Measurements from ENCODE around the gene ACSL1. TPM values are rescaled to one million over a fixed set of nuclear protein-coding genes. Genes with fewer than 3 reads are reported as not detected.
"Not testable (repeated sequence)": the region's sequence is repeated elsewhere in the genome, so short reads cannot be mapped to it uniquely, and the experiment has no call there.

The ACSL1 gene
- total and polyA plus RNA-seq, 2 donors, result 8.7 to 109 TPM

DNA sequence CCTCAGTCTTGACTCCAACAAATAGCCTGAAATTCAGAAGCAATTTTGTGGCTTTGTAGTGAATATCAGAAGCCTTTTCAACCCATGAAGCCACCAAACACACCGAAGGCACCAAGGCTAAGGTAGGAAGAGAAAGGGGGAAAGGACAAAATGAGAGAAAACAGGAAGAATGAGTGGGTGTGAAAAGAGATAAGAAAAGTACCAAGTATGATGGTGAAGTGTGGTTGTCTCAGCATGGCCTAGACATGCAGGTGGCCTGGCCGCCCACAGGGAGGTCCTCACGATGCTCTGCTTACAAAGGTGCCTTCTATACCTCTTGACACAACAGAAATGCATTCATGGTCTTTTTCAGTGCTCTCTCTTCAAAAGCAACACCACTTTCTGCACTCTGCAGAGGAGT lies 34.9 kb downstream of the ACSL1 start:
- DNase-seq (ENCODE audit: low read depth in 6 of 9, low spot score in 9 of 9), result no peak
- Histone ChIP-seq H3K36me3 (ENCODE audit: control insufficient read depth in 2 of 2, insufficient read depth in 2 of 2, low read length in 1 of 2) (peaks cover 0 to 3% of the 10 kb centered on the region in 2 donors), H3K4me3 (ENCODE audit: low read length in 2 of 2) (no peak overlapping the region), H3K4me1 (ENCODE audit: control insufficient read depth in 2 of 2, insufficient read depth in 2 of 2, low read length in 2 of 2) (peaks cover 2 to 21% of the 10 kb centered on the region in 2 donors), H3K27me3 (ENCODE audit: control insufficient read depth in 2 of 2, insufficient read depth in 1 of 2, low read length in 1 of 2) (peaks cover 0 to 2% of the 10 kb centered on the region in 2 donors), H3K9me3 (ENCODE audit: control insufficient read depth in 2 of 2, insufficient read depth in 1 of 2, low read length in 1 of 2) (no peaks in the 10 kb centered on the region), H3K27ac (ENCODE audit: low read depth in 1 of 2, low read length in 1 of 2) (no peak overlapping the region)
- WGBS, result 27% methylated on average over 3 of the region's 3 CpGs

DNA sequence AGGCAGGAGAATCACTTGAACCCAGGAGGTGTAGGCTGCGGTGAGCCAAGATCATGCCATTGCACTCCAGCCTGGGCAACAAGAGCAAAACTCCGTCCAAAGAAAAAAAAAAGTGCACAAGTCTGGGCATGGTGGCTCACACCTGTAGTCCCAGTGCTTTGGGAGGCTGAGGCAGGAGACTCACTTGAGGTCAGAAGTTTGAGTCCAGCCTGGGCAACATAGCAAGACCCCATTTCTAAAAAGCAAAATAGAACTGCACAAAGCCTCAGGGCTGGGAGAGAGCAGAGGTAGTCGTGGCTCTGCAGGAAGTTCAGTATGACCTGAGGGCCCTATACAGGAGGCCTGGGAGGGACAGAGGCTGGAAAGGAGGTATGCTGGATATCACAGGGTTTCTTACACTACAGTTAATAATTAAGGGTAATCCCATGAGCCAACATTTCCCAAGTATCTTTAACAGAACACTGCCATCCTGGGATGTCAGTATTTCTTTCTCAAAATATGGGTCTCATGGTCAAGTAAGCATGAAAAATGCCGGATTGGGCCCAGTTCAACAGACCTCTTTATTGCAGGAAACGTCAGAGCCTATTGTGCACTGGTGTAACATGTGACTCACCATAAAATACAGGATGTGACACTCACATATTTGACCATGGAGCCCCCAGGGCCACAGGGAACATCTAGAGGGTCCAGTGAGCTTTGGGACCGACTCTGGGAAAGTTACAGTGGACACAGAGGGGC lies 37.8 kb downstream of the ACSL1 start:
- H3K27me3 ChIP-seq (ENCODE audit: control insufficient read depth in 2 of 2, insufficient read depth in 1 of 2, low read length in 1 of 2), result peaks cover 0 to 2% of the 10 kb centered on the region in 2 donors
- peaks cover 0 to 3% of the 10 kb centered on the region in 2 donors for H3K36me3 ChIP-seq (ENCODE audit: control insufficient read depth in 2 of 2, insufficient read depth in 2 of 2, low read length in 1 of 2)
- DNase-seq (ENCODE audit: low read depth in 6 of 9, low spot score in 9 of 9), result no peak
- 91% methylated on average over 6 of the region's 6 CpGs for WGBS
- H3K27ac ChIP-seq (ENCODE audit: low read depth in 1 of 2, low read length in 1 of 2), result no peak overlapping the region
- no peak overlapping the region for H3K4me3 ChIP-seq (ENCODE audit: low read length in 2 of 2)
- H3K4me1 ChIP-seq (ENCODE audit: control insufficient read depth in 2 of 2, insufficient read depth in 2 of 2, low read length in 2 of 2), result peaks cover 9 to 35% of the 10 kb centered on the region in 2 donors
- H3K9me3 ChIP-seq (ENCODE audit: control insufficient read depth in 2 of 2, insufficient read depth in 1 of 2, low read length in 1 of 2), result no peaks in the 10 kb centered on the region

DNA sequence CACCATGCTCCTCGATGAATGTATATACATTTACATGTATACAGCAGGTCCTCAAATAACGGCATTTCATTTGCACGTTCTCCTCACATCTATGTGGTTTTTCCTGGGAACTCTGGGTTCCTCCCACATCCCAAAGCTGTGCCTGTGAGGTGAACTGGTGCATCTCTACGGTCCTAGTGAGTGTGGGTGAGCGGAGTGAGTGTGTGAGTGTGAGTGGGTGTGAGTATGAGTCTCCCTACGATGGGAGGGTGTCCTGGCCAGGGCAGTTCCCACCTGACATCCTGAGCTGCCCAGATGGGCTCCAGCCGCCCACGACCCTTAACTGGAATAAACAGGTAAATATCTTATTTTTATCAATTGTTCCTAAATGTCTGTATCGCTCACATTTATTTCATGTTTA lies 40.0 kb downstream of the ACSL1 start:
- Histone ChIP-seq H3K4me1 (ENCODE audit: control insufficient read depth in 2 of 2, insufficient read depth in 2 of 2, low read length in 2 of 2) (peaks cover 13 to 31% of the 10 kb centered on the region in 2 donors), H3K4me3 (ENCODE audit: low read length in 2 of 2) (no peak overlapping the region), H3K36me3 (ENCODE audit: control insufficient read depth in 2 of 2, insufficient read depth in 2 of 2, low read length in 1 of 2) (peaks cover 0 to 3% of the 10 kb centered on the region in 2 donors), H3K9me3 (ENCODE audit: control insufficient read depth in 2 of 2, insufficient read depth in 1 of 2, low read length in 1 of 2) (no peaks in the 10 kb centered on the region), H3K27ac (ENCODE audit: low read depth in 1 of 2, low read length in 1 of 2) (no peak overlapping the region), H3K27me3 (ENCODE audit: control insufficient read depth in 2 of 2, insufficient read depth in 1 of 2, low read length in 1 of 2) (no peaks in the 10 kb centered on the region)
- no peak for DNase-seq (ENCODE audit: low read depth in 6 of 9, low spot score in 9 of 9)
- WGBS, result 69% methylated on average over 9 of the region's 9 CpGs

DNA sequence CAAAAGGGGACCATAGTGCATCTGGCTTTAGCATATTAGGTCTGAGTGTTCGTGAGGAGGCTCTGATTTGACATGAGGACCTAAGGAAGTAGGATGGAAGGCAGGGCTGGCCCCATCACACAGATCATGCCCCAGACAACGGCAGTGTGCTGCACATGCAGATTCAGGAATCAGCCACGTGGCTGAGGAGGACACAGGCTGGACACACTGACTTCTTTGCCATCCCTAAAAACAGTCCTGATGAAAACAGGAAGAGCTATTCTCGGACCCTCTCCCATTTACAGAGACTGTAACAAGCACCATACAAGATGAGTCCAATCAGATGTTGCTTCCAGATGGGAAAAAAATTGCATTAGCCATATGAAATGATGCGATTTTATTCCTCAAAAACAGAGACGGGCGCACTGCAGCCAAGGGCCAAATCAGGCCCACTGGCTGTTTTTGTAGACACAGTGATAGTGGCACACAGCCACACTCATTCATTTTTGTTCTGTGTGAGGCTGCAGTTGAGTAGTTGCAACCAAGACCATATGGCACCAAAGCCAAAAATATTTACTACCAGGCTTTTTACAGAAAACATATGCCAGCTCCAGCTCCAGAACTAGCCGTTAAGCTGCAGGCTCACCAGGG lies 41.0 kb downstream of the ACSL1 start:
- Histone ChIP-seq H3K27me3 (ENCODE audit: control insufficient read depth in 2 of 2, insufficient read depth in 1 of 2, low read length in 1 of 2) (no peaks in the 10 kb centered on the region), H3K27ac (ENCODE audit: low read depth in 1 of 2, low read length in 1 of 2) (no peak overlapping the region), H3K4me1 (ENCODE audit: control insufficient read depth in 2 of 2, insufficient read depth in 2 of 2, low read length in 2 of 2) (peaks cover 13 to 31% of the 10 kb centered on the region in 2 donors), H3K36me3 (ENCODE audit: control insufficient read depth in 2 of 2, insufficient read depth in 2 of 2, low read length in 1 of 2) (peaks cover 3 to 4% of the 10 kb centered on the region in 2 donors), H3K4me3 (ENCODE audit: low read length in 2 of 2) (no peak overlapping the region), H3K9me3 (ENCODE audit: control insufficient read depth in 2 of 2, insufficient read depth in 1 of 2, low read length in 1 of 2) (no peaks in the 10 kb centered on the region)
- DNase-seq (ENCODE audit: low read depth in 6 of 9, low spot score in 9 of 9), result no peak
- 91% methylated on average over 8 of the region's 8 CpGs for WGBS

DNA sequence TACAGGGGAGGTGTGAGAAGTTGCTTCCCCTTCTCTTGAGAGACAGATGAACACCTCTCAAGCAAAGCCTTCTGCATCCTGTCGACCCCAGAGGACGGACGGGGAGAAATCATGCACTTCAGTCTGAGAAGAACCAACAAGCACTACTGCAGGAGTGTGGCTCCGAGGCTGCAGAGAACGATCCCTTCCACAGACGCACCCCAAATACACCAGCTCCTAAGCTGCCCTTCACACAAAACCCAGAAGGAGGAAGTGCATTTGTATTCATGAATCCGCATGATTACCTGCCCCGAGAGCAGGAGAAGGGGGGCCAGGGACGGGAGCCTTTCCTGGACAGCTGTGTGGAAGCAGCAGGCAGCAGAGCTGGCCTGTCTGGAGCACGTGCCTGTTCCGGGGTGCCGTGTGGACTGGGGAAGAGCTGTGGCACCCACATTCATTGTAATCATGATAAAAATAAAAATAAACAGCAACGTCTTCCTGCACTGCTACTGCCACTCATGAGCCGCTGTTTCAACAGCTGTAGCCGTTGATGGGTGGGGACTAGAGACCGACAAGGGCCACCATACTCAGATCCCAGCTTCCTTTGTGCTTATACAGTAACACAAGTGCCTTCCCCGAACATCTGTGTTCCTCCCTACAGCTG lies 42.9 kb downstream of the ACSL1 start:
- no peaks in the 10 kb centered on the region for H3K27me3 ChIP-seq (ENCODE audit: control insufficient read depth in 2 of 2, insufficient read depth in 1 of 2, low read length in 1 of 2)
- H3K4me3 ChIP-seq (ENCODE audit: low read length in 2 of 2), result peak overlapping the region; percentile 42 to 47
- DNase-seq (ENCODE audit: low read depth in 6 of 9, low spot score in 9 of 9), result peak; percentile 18 to 79 (median 38)
- H3K4me1 ChIP-seq (ENCODE audit: control insufficient read depth in 2 of 2, insufficient read depth in 2 of 2, low read length in 2 of 2), result peaks cover 13 to 31% of the 10 kb centered on the region in 2 donors
- H3K9me3 ChIP-seq (ENCODE audit: control insufficient read depth in 2 of 2, insufficient read depth in 1 of 2, low read length in 1 of 2), result peaks cover 0 to 11% of the 10 kb centered on the region in 2 donors
- H3K27ac ChIP-seq (ENCODE audit: low read depth in 1 of 2, low read length in 1 of 2), result peak overlapping the region; percentile 76 to 86
- WGBS, result 6% methylated on average over 17 of the region's 17 CpGs
- H3K36me3 ChIP-seq (ENCODE audit: control insufficient read depth in 2 of 2, insufficient read depth in 2 of 2, low read length in 1 of 2), result peaks cover 3 to 4% of the 10 kb centered on the region in 2 donors

DNA sequence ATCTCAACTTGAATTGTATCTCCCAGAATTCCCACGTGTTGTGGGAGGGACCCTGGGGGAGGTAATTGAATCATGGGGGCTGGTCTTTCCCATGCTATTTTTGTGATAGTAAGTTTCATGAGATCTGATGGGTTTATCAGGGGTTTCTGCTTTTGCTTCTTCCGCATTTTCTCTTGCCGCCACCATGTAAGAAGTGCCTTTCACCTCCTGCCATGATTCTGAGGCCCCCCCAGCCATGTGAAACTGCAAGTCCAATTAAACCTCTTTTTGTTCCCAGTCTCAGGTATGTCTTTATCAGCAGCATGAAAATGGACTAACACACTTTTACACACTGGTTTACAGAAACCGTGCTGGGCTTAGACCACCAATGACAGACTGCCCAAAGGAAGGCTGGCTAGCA lies 46.6 kb downstream of the ACSL1 start:
- H3K4me3 ChIP-seq (ENCODE audit: low read length in 2 of 2); H3K27me3 ChIP-seq (ENCODE audit: control insufficient read depth in 2 of 2, insufficient read depth in 1 of 2, low read length in 1 of 2); H3K36me3 ChIP-seq (ENCODE audit: control insufficient read depth in 2 of 2, insufficient read depth in 2 of 2, low read length in 1 of 2); H3K27ac ChIP-seq (ENCODE audit: low read depth in 1 of 2, low read length in 1 of 2); DNase-seq (ENCODE audit: low read depth in 6 of 9, low spot score in 9 of 9): not testable (repeated sequence)
- WGBS, result 99% methylated on average over 4 of the region's 4 CpGs
- Histone ChIP-seq H3K4me1 (ENCODE audit: control insufficient read depth in 2 of 2, insufficient read depth in 2 of 2, low read length in 2 of 2) (peaks cover 13 to 15% of the 10 kb centered on the region in 2 donors), H3K9me3 (ENCODE audit: control insufficient read depth in 2 of 2, insufficient read depth in 1 of 2, low read length in 1 of 2) (peaks cover 0 to 11% of the 10 kb centered on the region in 2 donors)

DNA sequence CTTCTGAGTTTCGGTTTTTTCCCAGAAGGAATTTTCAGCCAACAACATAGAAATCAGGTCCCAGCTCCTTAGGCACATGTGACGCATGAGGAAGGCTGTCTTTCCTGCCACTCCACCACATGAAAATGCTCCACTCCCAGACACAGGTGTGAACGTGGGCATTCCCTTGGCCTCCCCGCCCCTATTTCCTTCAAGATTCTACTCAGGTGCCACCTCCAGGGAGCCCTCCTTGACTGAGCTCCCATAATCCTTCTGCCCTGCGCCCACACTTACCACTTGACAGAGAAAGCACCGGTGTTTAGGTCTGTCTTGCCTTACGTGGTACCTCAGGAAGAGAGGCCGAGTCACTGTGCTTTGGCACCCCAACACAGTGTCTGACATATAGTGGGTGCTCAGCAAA lies 47.4 kb downstream of the ACSL1 start:
- no peaks in the 10 kb centered on the region for H3K27me3 ChIP-seq (ENCODE audit: control insufficient read depth in 2 of 2, insufficient read depth in 1 of 2, low read length in 1 of 2)
- H3K27ac ChIP-seq (ENCODE audit: low read depth in 1 of 2, low read length in 1 of 2), result no peak overlapping the region
- H3K36me3 ChIP-seq (ENCODE audit: control insufficient read depth in 2 of 2, insufficient read depth in 2 of 2, low read length in 1 of 2), result peaks cover 3 to 11% of the 10 kb centered on the region in 2 donors
- no peak overlapping the region for H3K4me3 ChIP-seq (ENCODE audit: low read length in 2 of 2)
- peaks cover 0 to 11% of the 10 kb centered on the region in 2 donors for H3K9me3 ChIP-seq (ENCODE audit: control insufficient read depth in 2 of 2, insufficient read depth in 1 of 2, low read length in 1 of 2)
- no peak for DNase-seq (ENCODE audit: low read depth in 6 of 9, low spot score in 9 of 9)
- peaks cover 10 to 11% of the 10 kb centered on the region in 2 donors for H3K4me1 ChIP-seq (ENCODE audit: control insufficient read depth in 2 of 2, insufficient read depth in 2 of 2, low read length in 2 of 2)
- 80% methylated on average over 8 of the region's 8 CpGs for WGBS

DNA sequence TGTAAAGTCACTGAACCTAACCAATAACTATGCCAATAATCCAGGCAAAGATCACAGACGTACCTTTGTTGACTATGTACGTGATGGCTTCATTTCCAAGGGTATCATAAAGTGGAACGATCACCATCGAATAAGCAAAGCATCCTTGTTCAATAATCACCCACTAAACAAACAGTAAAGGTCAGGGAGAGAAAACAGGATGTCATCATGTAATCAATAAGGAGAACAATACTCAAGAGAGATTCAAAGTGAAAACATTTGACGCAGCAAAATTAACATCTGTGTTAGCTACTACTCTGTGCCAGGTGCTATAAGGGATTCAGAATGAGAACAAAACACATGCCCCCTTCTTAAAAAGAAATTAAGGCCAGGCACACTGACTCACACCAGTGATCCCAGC lies 48.9 kb downstream of the ACSL1 start:
- 99% methylated on average over 5 of the region's 5 CpGs for WGBS
- peaks cover 3 to 11% of the 10 kb centered on the region in 2 donors for H3K36me3 ChIP-seq (ENCODE audit: control insufficient read depth in 2 of 2, insufficient read depth in 2 of 2, low read length in 1 of 2)
- H3K4me3 ChIP-seq (ENCODE audit: low read length in 2 of 2), result no peak overlapping the region

More for the DNA sequence above, 48.9 kb downstream of the ACSL1 start:
- H3K4me1 ChIP-seq (ENCODE audit: control insufficient read depth in 2 of 2, insufficient read depth in 2 of 2, low read length in 2 of 2), result no peaks in the 10 kb centered on the region
- H3K27me3 ChIP-seq (ENCODE audit: control insufficient read depth in 2 of 2, insufficient read depth in 1 of 2, low read length in 1 of 2), result no peaks in the 10 kb centered on the region
- no peak for DNase-seq (ENCODE audit: low read depth in 6 of 9, low spot score in 9 of 9)
- no peak overlapping the region for H3K27ac ChIP-seq (ENCODE audit: low read depth in 1 of 2, low read length in 1 of 2)
- H3K9me3 ChIP-seq (ENCODE audit: control insufficient read depth in 2 of 2, insufficient read depth in 1 of 2, low read length in 1 of 2), result peaks cover 0 to 11% of the 10 kb centered on the region in 2 donors
